Neural cell (in vitro differentiated cells): ENCODE data around the gene GNG7. TPM values are rescaled to one million over a fixed set of nuclear protein-coding genes. Genes with fewer than 3 reads are reported as not detected.
A peak's percentile ranks its signal among the peaks of the same experiment; 100 is the strongest.

Experiments used
- H2AFZ ChIP-seq: fragments of 200-600, 300-800 bp; sonication (generic), shearing (Covaris generic); 2 replicates; pipeline ENCODE4 v1.6.0; 2014; ENCODE audit warnings: low read depth, mild to moderate bottlenecking, antibody characterized with exemption, low read length, moderate library complexity
- H3F3A ChIP-seq: fragments of 200-600 bp; shearing (Covaris generic); 2 replicates; pipeline ENCODE4 v1.6.1; 2016; ENCODE audit warnings: mild to moderate bottlenecking, moderate library complexity, mixed read lengths, antibody characterized with exemption, low read length; ENCODE audit not compliant: insufficient read depth, poor library complexity, severe bottlenecking
- H3K27ac ChIP-seq: fragments of 200-600, 300-800 bp; sonication (generic), shearing (Covaris generic); 2 replicates; pipeline ENCODE4 v1.5.1; 2014; ENCODE audit warnings: mild to moderate bottlenecking, low read length, moderate library complexity
- H3K27me3 ChIP-seq: fragments of 300-800, 200-600 bp; sonication (generic), shearing (Covaris generic); 2 replicates; pipeline ENCODE4 v1.6.0; 2014; ENCODE audit warnings: mild to moderate bottlenecking, low read depth, low read length, moderate library complexity; ENCODE audit not compliant: insufficient read depth
- H3K36me3 ChIP-seq: fragments of 300-800, 200-600 bp; sonication (generic), shearing (Covaris generic); 2 replicates; pipeline ENCODE4 v1.5.1; 2014; ENCODE audit warnings: mild to moderate bottlenecking, antibody characterized with exemption, low read length, moderate library complexity; ENCODE audit not compliant: insufficient read depth
- H3K4me2 ChIP-seq: fragments of 300-800, 200-600 bp; sonication (generic), shearing (Covaris generic); 2 replicates; pipeline ENCODE4 v1.6.0; 2014; ENCODE audit warnings: mild to moderate bottlenecking, low read length
- H3K4me3 ChIP-seq: fragments of 300-800, 200-600 bp; sonication (generic), shearing (Covaris generic); 2 replicates; pipeline ENCODE4 v1.5.1; 2014; ENCODE audit warnings: mild to moderate bottlenecking, low read length, moderate library complexity
- H3K79me2 ChIP-seq: fragments of 200-600 bp; shearing (Covaris generic); replicated peaks from 2 replicates; pipeline ENCODE4 v1.6.0; 2014; ENCODE audit warnings: mild to moderate bottlenecking, low read length, moderate library complexity; ENCODE audit not compliant: insufficient read depth
- H3K9ac ChIP-seq: fragments of 300-800, 200-600 bp; sonication (generic), shearing (Covaris generic); 2 replicates; pipeline ENCODE4 v1.6.1; 2016; ENCODE audit warnings: mild to moderate bottlenecking, low read length, mixed read lengths
- H3K9me2 ChIP-seq: fragments of 200-600 bp; shearing (Covaris generic); 2 replicates; pipeline ENCODE4 v1.6.1; 2016; ENCODE audit warnings: mild to moderate bottlenecking, low read length, mixed read lengths; ENCODE audit not compliant: insufficient read depth
- H3K9me3 ChIP-seq: fragments of 200-600, 300-800 bp; sonication (generic), shearing (Covaris generic); 2 replicates; pipeline ENCODE4 v1.6.1; 2016; ENCODE audit warnings: mild to moderate bottlenecking, mixed run types, low read length, moderate library complexity, mixed read lengths
- H4K20me1 ChIP-seq: fragments of 200-600 bp; shearing (Covaris generic); 2 replicates; pipeline ENCODE4 v1.6.1; 2016; ENCODE audit warnings: mild to moderate bottlenecking, mixed run types; ENCODE audit not compliant: insufficient read depth
- CTCF ChIP-seq: fragments of 450-650 bp; IDR thresholded peaks from 2 replicates; pipeline ENCODE4 v1.5.1; 2014; ENCODE audit warnings: antibody characterized with exemption, mild to moderate bottlenecking, moderate library complexity; ENCODE audit not compliant: poor library complexity, severe bottlenecking
- EP300 ChIP-seq: fragments of 450-650 bp; conservative IDR thresholded peaks from 2 replicates; pipeline ENCODE4 v1.6.1; 2014; ENCODE audit warnings: antibody characterized with exemption, mild to moderate bottlenecking, moderate library complexity; ENCODE audit not compliant: poor library complexity, severe bottlenecking
- EZH2 ChIP-seq: fragments of 200-600, 300-800 bp; shearing (Covaris generic), sonication (generic); IDR thresholded peaks from 2 replicates; pipeline ENCODE4 v1.6.1; 2014; ENCODE audit warnings: antibody characterized with exemption, low read length, borderline replicate concordance, mild to moderate bottlenecking; ENCODE audit not compliant: insufficient read depth, poor library complexity, severe bottlenecking
- MXI1 ChIP-seq: fragments of 450-650 bp; conservative IDR thresholded peaks from 2 replicates; pipeline ENCODE4 v1.6.1; 2014; ENCODE audit warnings: antibody characterized with exemption, mild to moderate bottlenecking; ENCODE audit not compliant: poor library complexity, severe bottlenecking
- POLR2AphosphoS5 ChIP-seq: IDR thresholded peaks from 2 replicates; pipeline ENCODE4 v1.6.1; 2012
- RAD21 ChIP-seq: fragments of 450-650 bp; conservative IDR thresholded peaks from 2 replicates; pipeline ENCODE4 v1.6.1; 2014; ENCODE audit warnings: antibody characterized with exemption, mild to moderate bottlenecking, moderate library complexity
- REST ChIP-seq: IDR thresholded peaks from 2 replicates; pipeline ENCODE4 v1.6.1; 2012; ENCODE audit warnings: borderline replicate concordance
- SMC3 ChIP-seq: fragments of 450-650 bp; conservative IDR thresholded peaks from 2 replicates; pipeline ENCODE4 v1.6.1; 2014; ENCODE audit warnings: antibody characterized with exemption, mild to moderate bottlenecking, moderate library complexity; ENCODE audit not compliant: poor library complexity
- TAF1 ChIP-seq: IDR thresholded peaks from 2 replicates; pipeline ENCODE4 v1.6.1; 2012; ENCODE audit warnings: low read depth
- polyA plus RNA-seq: library from polyadenylated mRNA; depleted of rRNA; stranded (reverse); fragments of >200 nt; gene quantifications from 2 replicates; pipeline ENCODE4 v1.2.3, GENCODE V29; 2014

Gene GNG7
- polyA plus RNA-seq, 1 donor from 2014 or later = 3.0 TPM

- no peak overlapping the region for H3K9ac ChIP-seq
- H2AFZ ChIP-seq = no peak overlapping the region
- peaks cover 4% of the 10 kb centered on the region for H3K9me3 ChIP-seq
- no peak overlapping the region for H3K27ac ChIP-seq
- H3K36me3 ChIP-seq = no peaks in the 10 kb centered on the region
- no peaks in the 10 kb centered on the region for H3K9me2 ChIP-seq
- no peak overlapping the region for H3K4me3 ChIP-seq
- H3F3A ChIP-seq = no peaks in the 10 kb centered on the region
- H3K79me2 ChIP-seq = no peaks in the 10 kb centered on the region
- H4K20me1 ChIP-seq = no peaks in the 10 kb centered on the region
- TF ChIP-seq CTCF (no peak), TAF1 (no peak), POLR2AphosphoS5 (no peak), SMC3 (no peak), REST (no peak), MXI1 (no peak), EP300 (no peak), EZH2 (no peak), RAD21 (no peak)
- H3K27me3 ChIP-seq = no peaks in the 10 kb centered on the region
- no peak overlapping the region for H3K4me2 ChIP-seq
Measured at GRCh38 chr19:2615782-2616181, 86.7 kb downstream of the GNG7 start.

GRCh38 chr19:2613507-2614295 is 88.8 kb downstream of the GNG7 start:
- H3K79me2 ChIP-seq = no peaks in the 10 kb centered on the region
- H3K9me2 ChIP-seq = no peaks in the 10 kb centered on the region
- H3K36me3 ChIP-seq = no peaks in the 10 kb centered on the region
- H3F3A ChIP-seq = no peaks in the 10 kb centered on the region
- no peak overlapping the region for H3K9ac ChIP-seq
- H3K27me3 ChIP-seq = no peaks in the 10 kb centered on the region
- no peak overlapping the region for H3K4me2 ChIP-seq
- no peak overlapping the region for H3K4me3 ChIP-seq
- H3K27ac ChIP-seq = no peak overlapping the region
- no peak overlapping the region for H2AFZ ChIP-seq
- peaks cover 4% of the 10 kb centered on the region for H3K9me3 ChIP-seq
- no peak for TF ChIP-seq TAF1
- peak; percentile 47 for TF ChIP-seq RAD21
- TF ChIP-seq CTCF = peak; percentile 60
- TF ChIP-seq SMC3 = peak; percentile 30
- H4K20me1 ChIP-seq = no peaks in the 10 kb centered on the region
